Neutrophil (primary cell): ENCODE data around the gene AACS.
"Not testable (repeated sequence)": the region's sequence is repeated elsewhere in the genome, so short reads cannot be mapped to it uniquely, and the experiment has no call there.

Experiments used
- H3K27ac ChIP-seq: fragments of 200-600 bp; sonication (generic); 2 replicates; pipeline ENCODE4 v1.5.1; 2016; ENCODE audit warnings: mild to moderate bottlenecking, moderate library complexity
- H3K27me3 ChIP-seq: fragments of 200-600 bp; sonication (generic); 2 replicates; pipeline ENCODE4 v1.6.0; 2016; ENCODE audit warnings: mild to moderate bottlenecking
- H3K36me3 ChIP-seq: fragments of 200-600 bp; sonication (generic); 2 replicates; pipeline ENCODE4 v1.5.1; 2017
- H3K4me1 ChIP-seq, 2 experiments: fragments of 200-600 bp in 1 of 2; sonication (generic) in 1 of 2; 1 replicate in 1 of 2; 2 replicates in 1 of 2; pipeline versions ENCODE4 v1.5.1 to v1.6.1; 2013 to 2016; ENCODE audit warnings: low read depth in 1 of 2, low read length in 1 of 2, mild to moderate bottlenecking in 1 of 2, moderate library complexity in 1 of 2; ENCODE audit not compliant: control insufficient read depth in 1 of 2, insufficient read depth in 1 of 2
- H3K4me3 ChIP-seq, 2 experiments: fragments of 200-600 bp in 1 of 2; sonication (generic) in 1 of 2; 1 replicate in 1 of 2; 2 replicates in 1 of 2; pipeline ENCODE4 v1.5.1; 2013 to 2016; ENCODE audit warnings: low read depth in 1 of 2, low read length in 1 of 2, mild to moderate bottlenecking in 1 of 2, moderate library complexity in 1 of 2
- H3K9me3 ChIP-seq: fragments of 200-600 bp; sonication (generic); 2 replicates; pipeline ENCODE4 v1.5.1; 2016
- CTCF ChIP-seq: fragments of 200-600 bp; sonication (generic); IDR thresholded peaks from 2 replicates; pipeline ENCODE4 v1.5.1; 2016; ENCODE audit warnings: antibody characterized with exemption

The AACS gene

GRCh38 chr12:125070112-125070511 lies 4.9 kb downstream of the AACS start:
- no peak for TF ChIP-seq CTCF
- H3K27me3 ChIP-seq = peaks cover 5% of the 10 kb centered on the region
- H3K4me3 ChIP-seq = no peak overlapping the region
- peaks cover 8% of the 10 kb centered on the region in 2 experiments for H3K4me1 ChIP-seq
- H3K36me3 ChIP-seq = no peaks in the 10 kb centered on the region
- no peaks in the 10 kb centered on the region for H3K9me3 ChIP-seq
- no peak overlapping the region for H3K27ac ChIP-seq

DNA sequence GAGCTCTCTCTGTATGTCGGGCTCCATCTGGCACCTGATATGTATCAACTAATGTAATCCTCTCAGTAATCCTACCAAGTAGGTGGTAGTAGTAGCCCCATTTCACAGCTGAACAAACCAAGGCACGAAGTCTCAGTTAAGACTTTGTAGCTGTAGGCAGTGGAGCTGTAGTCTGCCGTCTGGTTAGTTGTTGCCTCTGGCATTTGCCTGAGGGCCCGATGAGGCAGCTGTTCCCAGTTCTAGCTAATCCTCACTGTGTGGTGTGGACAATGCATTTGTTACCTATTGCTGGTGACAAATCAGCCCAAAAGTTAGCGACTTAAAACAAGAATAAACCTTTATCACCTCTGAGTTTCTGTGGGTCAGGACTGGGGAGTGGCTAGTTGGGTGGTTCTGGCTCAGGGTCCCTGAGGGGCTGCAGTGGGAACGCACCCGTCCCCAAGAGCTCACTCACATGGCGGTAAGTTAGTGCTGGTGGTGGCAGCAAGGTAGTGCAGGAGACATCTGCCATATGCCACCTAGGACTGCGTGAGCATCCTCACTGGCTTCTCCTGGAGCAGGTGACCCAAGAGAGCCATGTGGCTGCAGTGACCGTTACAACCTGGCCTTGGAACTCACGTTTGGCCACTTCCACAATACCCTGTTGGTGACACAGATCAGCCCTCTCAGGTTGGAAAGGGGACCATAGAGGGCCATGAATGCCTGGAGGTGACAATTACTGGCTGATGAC lies 5.6 kb downstream of the AACS start:
- H3K36me3 ChIP-seq = no peaks in the 10 kb centered on the region

GRCh38 chr12:125071456-125071855 lies 6.2 kb downstream of the AACS start:
- H3K9me3 ChIP-seq = no peaks in the 10 kb centered on the region
- no peaks in the 10 kb centered on the region for H3K4me1 ChIP-seq
- no peak overlapping the region for H3K4me3 ChIP-seq
- no peak overlapping the region for H3K27ac ChIP-seq
- no peaks in the 10 kb centered on the region for H3K27me3 ChIP-seq
- TF ChIP-seq CTCF = no peak
- H3K36me3 ChIP-seq = no peaks in the 10 kb centered on the region

More for the DNA sequence above, 5.6 kb downstream of the AACS start:
- peaks cover under 1% of the 10 kb centered on the region for H3K27me3 ChIP-seq
- peaks cover 3 to 4% of the 10 kb centered on the region in 2 experiments for H3K4me1 ChIP-seq
- H3K4me3 ChIP-seq = no peak overlapping the region
- no peaks in the 10 kb centered on the region for H3K9me3 ChIP-seq
- no peak for TF ChIP-seq CTCF
- no peak overlapping the region for H3K27ac ChIP-seq

GRCh38 chr12:125072496-125072895 lies 7.3 kb downstream of the AACS start:
- Histone ChIP-seq H3K4me1 (no peaks in the 10 kb centered on the region), H3K36me3 (no peaks in the 10 kb centered on the region), H3K27me3 (no peaks in the 10 kb centered on the region), H3K4me3 (no peak overlapping the region), H3K9me3 (no peaks in the 10 kb centered on the region), H3K27ac (no peak overlapping the region)
- no peak for TF ChIP-seq CTCF

GRCh38 chr12:125074294-125074693 lies 9.1 kb downstream of the AACS start:
- H3K4me3 ChIP-seq, H3K27ac ChIP-seq, H3K9me3 ChIP-seq, H3K27me3 ChIP-seq, H3K36me3 ChIP-seq, H3K4me1 ChIP-seq: not testable (repeated sequence)

DNA sequence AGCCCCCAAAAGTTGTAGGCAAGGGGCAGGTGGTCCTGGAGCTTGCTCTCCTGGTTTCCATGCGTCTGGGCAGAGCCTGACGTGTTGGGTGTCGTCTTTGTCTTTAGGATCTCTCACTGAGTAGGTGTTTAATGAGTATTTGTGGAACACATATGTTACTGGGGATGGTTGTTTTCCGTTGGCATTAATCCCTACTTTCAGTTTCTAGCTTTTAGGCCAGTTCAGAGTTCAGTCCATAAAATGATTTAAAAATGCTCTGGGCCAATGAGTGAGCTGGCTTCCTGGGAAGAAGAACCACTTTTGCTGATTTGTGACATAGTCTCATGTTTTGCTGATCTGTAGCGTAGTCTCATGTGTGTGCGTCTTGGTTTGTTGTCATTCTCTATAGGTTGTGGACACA lies 10.9 kb downstream of the AACS start:
- H3K27ac ChIP-seq = no peak overlapping the region
- TF ChIP-seq CTCF = no peak
- no peaks in the 10 kb centered on the region for H3K27me3 ChIP-seq
- no peaks in the 10 kb centered on the region for H3K9me3 ChIP-seq
- no peaks in the 10 kb centered on the region for H3K4me1 ChIP-seq
- H3K4me3 ChIP-seq = no peak overlapping the region
- H3K36me3 ChIP-seq = peaks cover 1% of the 10 kb centered on the region
